Thoracic aorta (tissue), 2 donors: ENCODE data around the gene PIP5K1A. TPM values are rescaled to one million over a fixed set of nuclear protein-coding genes. Genes with fewer than 3 reads are reported as not detected.

ENCODE experiments used
- ATAC-seq: fragments of 150-250 bp; one replicate; pipeline ENCODE4 v1.8.0; 2017; ENCODE audit warnings: low read depth; ENCODE audit not compliant: insufficient number of reproducible peaks, low FRiP score
- DNase-seq: peaks from one replicate; pipeline ENCODE4 v3.0.0-alpha.2; 2020; ENCODE audit warnings: low spot score
- H3K27ac ChIP-seq, 2 donors: fragments of 200-600 bp; sonication (generic); 1 replicate in 1 of 2; 2 replicates in 1 of 2; pipeline ENCODE4 v1.5.1; 2016; ENCODE audit warnings: mild to moderate bottlenecking in 2 of 2, moderate library complexity in 2 of 2
- H3K27me3 ChIP-seq: fragments of 200-600 bp; sonication (generic); replicated peaks from 2 replicates; pipeline ENCODE4 v1.6.0; 2016; ENCODE audit warnings: mild to moderate bottlenecking; ENCODE audit not compliant: insufficient read depth
- H3K36me3 ChIP-seq: fragments of 200-600 bp; sonication (generic); one replicate; pipeline ENCODE4 v1.5.1; 2016
- H3K4me1 ChIP-seq, 2 donors: fragments of 200-600 bp; sonication (generic); 1 replicate in 1 of 2; 2 replicates in 1 of 2; pipeline versions ENCODE4 v1.5.1 to v1.6.0; 2016; ENCODE audit warnings: low read depth in 2 of 2, mild to moderate bottlenecking in 1 of 2; ENCODE audit not compliant: control insufficient read depth in 1 of 2
- H3K4me3 ChIP-seq: fragments of 200-600 bp; sonication (generic); 2 replicates; pipeline ENCODE4 v1.5.1; 2016; ENCODE audit warnings: mild to moderate bottlenecking
- H3K9me3 ChIP-seq: fragments of 200-600 bp; sonication (generic); 2 replicates; pipeline ENCODE4 v1.5.1; 2016
- CTCF ChIP-seq: fragments of 200-600 bp; sonication (generic); IDR thresholded peaks from one replicate; pipeline ENCODE4 v1.5.1; 2019; ENCODE audit warnings: antibody characterized with exemption
- total RNA-seq, 2 donors: library from RNA; depleted of rRNA; stranded (reverse); fragments of >200 nt; gene quantifications; one replicate each; pipeline versions ENCODE4 v1.1.0 to v1.2.3, GENCODE V29; 2016

PIP5K1A gene
- total RNA-seq, 2 donors from 2014 or later: 49.7 to 97.6 TPM

DNA sequence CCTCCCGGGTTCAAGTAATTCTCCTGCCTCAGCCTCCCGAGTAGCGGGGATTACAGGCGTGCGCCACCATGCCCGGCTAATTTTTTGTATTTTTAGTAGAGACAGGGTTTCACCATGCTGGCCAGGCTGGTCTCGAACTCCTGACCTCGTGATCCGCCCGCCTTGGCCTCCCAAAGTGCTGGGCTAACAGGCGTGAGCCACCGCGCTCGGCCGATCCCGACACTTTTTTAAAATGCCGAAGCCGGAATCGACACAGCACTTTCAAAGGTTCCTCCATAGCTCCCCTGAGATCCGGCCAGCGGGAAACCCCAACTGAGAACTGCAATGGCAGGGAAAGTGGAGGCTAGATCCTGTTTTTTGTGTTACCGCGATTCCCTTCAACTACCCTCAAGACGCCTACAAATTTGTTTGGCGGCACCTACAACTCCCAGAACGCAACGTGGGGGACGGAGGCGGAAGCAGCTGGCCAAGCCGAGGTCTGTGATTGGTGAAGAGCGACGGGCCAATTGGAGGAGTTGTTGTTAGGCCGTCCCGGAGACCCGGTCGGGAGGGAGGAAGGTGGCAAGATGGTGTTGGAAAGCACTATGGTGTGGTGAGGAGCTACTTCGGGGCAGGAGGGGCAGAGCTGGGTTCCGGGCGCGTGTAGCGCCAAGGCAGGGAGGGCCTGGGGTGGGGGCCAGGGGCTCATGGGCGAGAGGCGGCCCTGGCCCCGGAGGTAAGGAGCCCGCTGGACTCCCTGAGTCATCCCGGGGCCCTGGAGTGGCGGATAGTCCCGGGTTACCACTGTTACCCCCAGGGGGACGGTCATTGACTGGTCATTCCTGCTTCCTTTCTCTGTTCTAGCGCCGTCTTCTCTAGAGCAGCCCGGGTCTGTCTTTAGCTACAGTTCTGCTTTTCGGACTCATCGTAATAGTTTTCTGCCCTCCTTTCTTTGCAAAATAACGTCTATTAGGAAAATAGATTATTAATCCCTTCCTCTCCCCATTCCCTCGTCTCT, 56.2 kb downstream of the PIP5K1A start, which contains the start of gene PSMD4:
PSMD4 (plus strand) TSS at position 518 of the 997 bp plus-strand sequence; CDS start at position 567, 49 bp downstream.
- peak; percentile 7 for TF ChIP-seq CTCF

GRCh38 chr1:151255381-151255780, 57.0 kb downstream of the PIP5K1A start:
- Histone ChIP-seq H3K4me1 (peaks cover 9 to 11% of the 10 kb centered on the region in 2 donors), H3K27me3 (no peaks in the 10 kb centered on the region), H3K36me3 (no peaks in the 10 kb centered on the region), H3K4me3 (peak overlapping the region; percentile 89), H3K9me3 (no peaks in the 10 kb centered on the region), H3K27ac (peak overlapping the region in 1 of 2 donors; percentile 61)
- DNase-seq (no peak), ATAC-seq (no peak)
- TF ChIP-seq CTCF: no peak

More for the DNA sequence above, 56.2 kb downstream of the PIP5K1A start, which contains the start of gene PSMD4:
- H3K9me3 ChIP-seq: no peaks in the 10 kb centered on the region
- DNase-seq (peak; percentile 88), ATAC-seq (peak; percentile 97)
- no peaks in the 10 kb centered on the region for H3K36me3 ChIP-seq
- H3K27ac ChIP-seq: peak within 1 kb of the TSS; percentile 61 to 74
- peaks cover 9 to 11% of the 10 kb centered on the region in 2 donors for H3K4me1 ChIP-seq
- H3K27me3 ChIP-seq: no peaks in the 10 kb centered on the region
- peak within 1 kb of the TSS; percentile 89 for H3K4me3 ChIP-seq

DNA sequence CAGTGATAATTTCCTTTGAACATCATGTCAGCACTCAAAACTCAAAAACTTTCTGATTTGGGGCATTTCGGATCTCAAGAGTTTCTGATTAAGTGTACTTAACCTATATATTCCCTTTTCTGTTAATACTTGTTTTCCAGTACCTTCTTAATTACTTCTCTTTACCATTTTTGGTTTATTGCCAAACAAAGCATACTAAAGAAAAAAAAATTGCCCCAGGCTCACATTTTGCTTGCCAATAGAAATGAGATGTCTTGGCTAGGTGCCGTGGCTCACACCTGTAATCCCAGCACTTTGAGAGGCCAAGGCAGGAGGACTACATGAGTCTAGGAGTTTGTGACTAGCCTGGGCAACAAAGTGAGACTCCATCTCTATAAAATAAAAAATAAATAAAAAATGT, 61.0 kb downstream of the PIP5K1A start:
- Histone ChIP-seq H3K4me3 (no peak overlapping the region), H3K4me1 (peaks cover 9 to 11% of the 10 kb centered on the region in 2 donors), H3K27ac (no peak overlapping the region), H3K36me3 (peaks cover 5% of the 10 kb centered on the region), H3K27me3 (no peaks in the 10 kb centered on the region), H3K9me3 (no peaks in the 10 kb centered on the region)
- DNase-seq (no peak), ATAC-seq (no peak)
- TF ChIP-seq CTCF: no peak

GRCh38 chr1:151265446-151266236, 67.3 kb downstream of the PIP5K1A start:
- H3K27ac ChIP-seq: no peak overlapping the region
- H3K9me3 ChIP-seq: no peaks in the 10 kb centered on the region
- no peak for DNase-seq
- TF ChIP-seq CTCF: no peak
- peaks cover 39% of the 10 kb centered on the region for H3K36me3 ChIP-seq
- H3K4me3 ChIP-seq: no peak overlapping the region
- ATAC-seq: no peak
- H3K4me1 ChIP-seq: no peaks in the 10 kb centered on the region
- H3K27me3 ChIP-seq: no peaks in the 10 kb centered on the region

DNA sequence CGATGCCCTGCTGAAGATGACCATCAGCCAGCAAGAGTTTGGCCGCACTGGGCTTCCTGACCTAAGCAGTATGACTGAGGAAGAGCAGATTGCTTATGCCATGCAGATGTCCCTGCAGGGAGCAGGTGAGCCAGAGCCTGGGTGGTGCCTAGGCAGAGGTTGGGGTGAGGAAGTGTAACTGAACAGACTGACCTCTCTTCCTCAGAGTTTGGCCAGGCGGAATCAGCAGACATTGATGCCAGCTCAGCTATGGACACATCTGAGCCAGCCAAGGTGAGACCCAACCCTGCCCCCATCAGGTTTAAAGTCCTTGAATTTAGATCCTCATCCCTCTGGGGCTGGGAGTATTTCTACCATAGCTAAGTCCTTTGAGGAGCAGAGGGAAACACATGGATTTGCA, 68.0 kb downstream of the PIP5K1A start:
- Histone ChIP-seq H3K27ac (no peak overlapping the region), H3K4me3 (no peak overlapping the region), H3K4me1 (no peaks in the 10 kb centered on the region), H3K27me3 (no peaks in the 10 kb centered on the region), H3K9me3 (no peaks in the 10 kb centered on the region), H3K36me3 (peaks cover 41% of the 10 kb centered on the region)
- no peak for TF ChIP-seq CTCF
- DNase-seq: no peak
- no peak for ATAC-seq
